NCI-H345 treated with DMSO at 0.1 percent for 48 hours (cell line): Measurements from ENCODE around the gene APOBEC3C.
"Not testable (repeated sequence)": the region's sequence is repeated elsewhere in the genome, so short reads cannot be mapped to it uniquely, and the experiment has no call there.

Experiments used
- DNase-seq: peaks from one replicate; lab custom pipeline; 2025; ENCODE audit not compliant: unreplicated experiment; lab: John Stamatoyannopoulos, UW

APOBEC3C gene

DNA sequence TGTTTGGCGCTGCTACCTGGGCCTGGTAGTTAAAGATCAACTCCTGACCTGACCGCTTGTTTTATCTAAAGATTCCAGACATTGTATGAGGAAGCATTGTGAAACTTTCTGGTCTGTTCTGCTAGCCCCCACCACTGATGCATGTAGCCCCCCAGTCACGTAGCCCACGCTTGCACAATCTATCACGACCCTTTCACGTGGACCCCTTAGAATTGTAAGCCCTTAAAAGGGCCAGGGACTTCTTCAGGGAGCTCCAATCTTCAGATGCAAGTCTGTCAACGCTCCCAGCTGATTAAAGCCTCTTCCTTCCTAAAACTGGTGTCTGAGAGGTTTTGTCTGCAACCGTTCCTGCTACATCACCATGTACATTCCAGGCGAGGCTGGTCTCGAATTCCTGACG lies 41.6 kb downstream of the APOBEC3C start:
- DNase-seq = no peak

DNA sequence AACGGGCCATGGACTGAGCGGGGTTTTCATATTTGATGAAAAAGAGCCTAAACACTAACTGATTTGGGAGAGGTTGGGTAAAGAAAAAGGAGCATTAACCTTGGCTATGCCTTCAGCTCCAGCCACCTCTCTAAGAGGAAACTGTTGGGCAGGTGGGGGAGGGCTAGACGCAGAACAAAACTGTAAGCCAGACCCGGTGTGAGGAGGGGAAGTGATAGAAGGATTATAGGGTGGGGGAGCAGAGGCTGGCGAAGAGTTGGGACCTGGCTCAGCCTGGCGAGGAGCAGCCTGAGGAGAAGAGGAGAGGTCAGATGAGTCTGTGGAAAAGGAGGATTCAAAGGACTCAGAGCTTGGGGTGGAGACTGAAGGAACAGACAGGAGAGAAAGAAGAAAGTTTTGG lies 47.2 kb downstream of the APOBEC3C start:
- not testable (repeated sequence) for DNase-seq

DNA sequence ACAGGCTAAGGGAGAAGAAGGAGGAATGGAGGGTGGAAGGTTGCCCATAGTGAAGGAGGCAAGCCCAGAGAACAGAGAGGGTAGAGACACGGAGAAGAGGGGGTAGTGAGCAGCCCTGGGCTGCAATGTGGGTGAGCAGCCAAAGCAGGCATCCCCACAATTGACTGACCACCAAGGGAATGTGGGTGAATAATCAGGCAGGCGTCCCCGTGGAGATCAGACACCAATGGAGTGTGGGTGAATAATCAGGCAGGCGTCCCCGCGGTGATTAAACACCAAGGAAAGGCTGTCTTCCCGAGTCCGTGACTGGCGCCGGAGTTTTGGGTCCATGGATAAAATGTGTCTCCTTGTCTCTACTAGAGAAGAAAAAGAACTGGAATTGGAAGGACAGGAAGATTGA lies 47.9 kb downstream of the APOBEC3C start:
- DNase-seq = not testable (repeated sequence)

GRCh38 chr22:39063904-39064303 lies 49.8 kb downstream of the APOBEC3C start:
- not testable (repeated sequence) for DNase-seq

DNA sequence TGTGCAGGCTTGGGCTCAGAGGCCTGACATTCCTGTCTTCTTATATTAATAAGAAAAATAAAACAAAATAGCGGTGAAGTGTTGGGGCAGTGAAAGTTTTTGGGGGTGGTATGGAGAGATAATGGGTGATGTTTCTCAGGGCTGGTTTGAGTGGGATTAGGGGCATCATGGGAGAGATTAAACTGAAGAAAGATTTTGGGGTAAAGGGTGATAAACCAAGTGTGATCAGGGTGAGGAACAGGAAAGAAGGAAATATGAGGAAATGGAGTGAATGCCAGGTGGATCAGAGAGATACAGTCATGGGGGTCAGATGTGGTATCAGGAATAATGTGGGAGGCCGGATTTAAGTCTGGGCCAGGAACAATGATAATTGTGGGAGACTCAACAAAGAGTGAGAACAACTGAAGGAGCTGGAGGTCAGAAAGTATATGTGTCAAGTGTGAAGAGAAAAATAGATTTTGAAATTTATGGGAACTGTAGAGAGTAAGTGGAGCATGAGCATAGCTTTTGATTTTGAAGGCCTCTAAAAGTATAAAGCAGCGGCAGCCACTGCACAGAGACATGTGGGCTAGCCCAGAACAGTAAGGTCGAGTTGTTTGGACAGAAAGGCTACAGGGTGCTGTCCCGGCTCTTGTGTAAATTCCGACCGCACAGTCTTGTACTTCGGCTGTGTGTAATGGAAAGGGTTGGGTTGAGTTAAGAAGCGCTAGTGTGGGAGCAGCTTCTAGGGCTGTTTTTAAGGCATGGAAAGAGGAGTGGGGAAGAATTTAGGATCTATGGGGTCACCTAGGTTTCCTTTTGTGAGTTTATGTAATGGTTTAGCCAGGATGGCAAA lies 52.6 kb downstream of the APOBEC3C start:
- not testable (repeated sequence) for DNase-seq

DNA sequence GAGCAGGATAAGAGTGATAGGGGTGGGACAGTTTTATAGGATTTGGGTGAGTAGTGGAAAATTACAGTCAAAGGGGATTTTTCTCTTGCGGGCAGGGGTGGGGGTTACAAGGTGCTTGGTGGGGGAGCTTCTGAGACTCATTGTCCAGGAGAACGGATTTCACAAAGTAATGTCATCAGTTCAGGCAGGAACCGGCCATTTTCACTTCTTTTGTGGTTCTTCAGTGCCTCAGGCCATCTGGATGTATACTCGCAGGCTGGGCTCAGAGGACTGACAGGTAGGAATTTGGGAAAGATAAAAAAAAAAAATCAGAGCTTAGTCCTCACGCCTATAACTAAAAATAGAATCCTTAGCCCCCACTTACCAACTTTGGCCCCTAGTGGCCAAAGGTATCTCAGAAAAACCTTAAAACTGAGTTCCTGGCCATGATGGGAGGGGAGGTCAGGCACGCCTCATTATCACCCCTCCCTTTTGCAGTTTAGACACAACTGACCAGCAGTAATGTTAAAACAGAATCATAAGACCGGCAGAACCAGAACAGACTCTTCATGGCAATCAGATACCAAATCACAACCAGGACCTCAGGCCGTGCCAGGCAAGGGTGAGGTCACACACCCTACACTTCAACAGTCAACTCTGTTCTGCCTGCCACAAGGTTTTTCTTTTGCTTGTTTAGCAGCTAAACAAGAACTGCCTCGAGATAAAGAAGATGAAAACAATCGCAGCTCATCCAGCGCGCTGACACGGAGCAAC lies 54.2 kb downstream of the APOBEC3C start:
- no peak for DNase-seq
